HEK293T (cell line): ENCODE results near the gene WDR5B.

Source experiments
- BHLHE40 ChIP-seq: fragments of 450-650 bp; IDR thresholded peaks from 2 replicates; pipeline ENCODE4 v1.6.1; 2016; ENCODE audit warnings: mild to moderate bottlenecking, moderate library complexity, borderline replicate concordance
- CTBP1 ChIP-seq: fragments of 450-650 bp; IDR thresholded peaks from 2 replicates; pipeline ENCODE4 v1.6.1; 2016; ENCODE audit warnings: borderline replicate concordance
- FOXK2 ChIP-seq: fragments of 450-650 bp; IDR thresholded peaks from 2 replicates; pipeline ENCODE4 v1.6.1; 2016; ENCODE audit warnings: mild to moderate bottlenecking
- FOXM1 ChIP-seq: fragments of 450-650 bp; IDR thresholded peaks from 2 replicates; pipeline ENCODE4 v1.6.1; 2017; ENCODE audit warnings: mild to moderate bottlenecking, borderline replicate concordance
- HDGF ChIP-seq: fragments of 450-650 bp; IDR thresholded peaks from 2 replicates; pipeline ENCODE4 v1.6.1; 2017; ENCODE audit warnings: antibody characterized with exemption, borderline replicate concordance
- SP1 ChIP-seq: fragments of 450-650 bp; IDR thresholded peaks from 2 replicates; pipeline ENCODE4 v1.6.1; 2017
- SUZ12 ChIP-seq: fragments of 450-650 bp; IDR thresholded peaks from 2 replicates; pipeline ENCODE4 v1.6.1; 2016; ENCODE audit warnings: mild to moderate bottlenecking
- TARDBP ChIP-seq: fragments of 450-650 bp; IDR thresholded peaks from 2 replicates; pipeline ENCODE4 v1.6.1; 2016
- ZNF384 ChIP-seq: fragments of 450-650 bp; IDR thresholded peaks from 2 replicates; pipeline ENCODE4 v1.6.1; 2016

DNA sequence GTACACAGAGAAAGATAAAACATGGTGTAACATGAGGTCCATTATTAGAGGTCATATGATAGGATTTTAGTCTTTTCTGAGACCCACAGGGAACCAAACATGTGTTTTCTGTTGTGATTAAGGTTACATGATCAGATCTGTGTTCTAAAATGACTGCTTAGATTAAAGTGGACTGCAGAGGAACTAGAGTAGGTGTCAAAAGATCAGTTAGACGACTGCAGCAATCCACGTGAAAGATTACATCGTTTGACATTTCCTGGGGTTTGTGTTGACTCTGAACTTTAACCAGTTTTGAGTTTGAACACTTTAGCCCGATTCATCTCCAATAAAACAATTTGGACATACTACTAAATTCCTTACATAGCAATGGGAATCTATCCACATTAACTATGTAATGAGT is 37.9 kb downstream of the WDR5B start:
- TF ChIP-seq FOXK2 (no peak), ZNF384 (no peak), HDGF (no peak), BHLHE40 (no peak), SUZ12 (no peak), TARDBP (no peak), FOXM1 (no peak), SP1 (no peak), CTBP1 (no peak)
